Mesothelial cell of epicardium (in vitro differentiated cells): ENCODE results near the gene MAST4. TPM values are rescaled to one million over a fixed set of nuclear protein-coding genes. Genes with fewer than 3 reads are reported as not detected.

ENCODE experiments used
- DNase-seq, 2 experiments: peaks; one replicate each; pipeline ENCODE4 v3.0.0; 2021; ENCODE audit warnings: low spot score in 2 of 2; ENCODE audit not compliant: unreplicated experiment in 2 of 2
- H3K27ac Mint-ChIP-seq: 2 replicates; pipeline ENCODE4 v1.8.0; 2021; ENCODE audit warnings: mixed read lengths
- H3K27me3 Mint-ChIP-seq: 2 replicates; pipeline ENCODE4 v1.8.0; 2021; ENCODE audit warnings: low read depth, mixed read lengths
- H3K36me3 Mint-ChIP-seq: 2 replicates; pipeline ENCODE4 v1.8.0; 2021; ENCODE audit warnings: mixed read lengths
- H3K4me1 Mint-ChIP-seq: 2 replicates; pipeline ENCODE4 v1.8.0; 2021; ENCODE audit warnings: mixed read lengths
- H3K4me3 Mint-ChIP-seq: 2 replicates; pipeline ENCODE4 v1.8.0; 2021; ENCODE audit warnings: mild to moderate bottlenecking, moderate library complexity, mixed read lengths
- H3K9me3 Mint-ChIP-seq: 2 replicates; pipeline ENCODE4 v1.8.0; 2021; ENCODE audit warnings: mixed read lengths
- total RNA-seq: library from RNA; stranded (reverse); gene quantifications from 3 replicates; pipeline ENCODE4 v1.2.1, GENCODE V29; 2021
- TF ChIP-seq, protein P1 (sequence below): fragments of 200-600 bp; sonication (generic); IDR thresholded peaks from one replicate; pipeline ENCODE4 v1.5.0; 2021; ENCODE audit warnings: antibody characterized with exemption; ENCODE audit not compliant: unreplicated experiment

MAST4 gene
- total RNA-seq, 1 donor from 2014 or later, result 29.8 TPM

DNA sequence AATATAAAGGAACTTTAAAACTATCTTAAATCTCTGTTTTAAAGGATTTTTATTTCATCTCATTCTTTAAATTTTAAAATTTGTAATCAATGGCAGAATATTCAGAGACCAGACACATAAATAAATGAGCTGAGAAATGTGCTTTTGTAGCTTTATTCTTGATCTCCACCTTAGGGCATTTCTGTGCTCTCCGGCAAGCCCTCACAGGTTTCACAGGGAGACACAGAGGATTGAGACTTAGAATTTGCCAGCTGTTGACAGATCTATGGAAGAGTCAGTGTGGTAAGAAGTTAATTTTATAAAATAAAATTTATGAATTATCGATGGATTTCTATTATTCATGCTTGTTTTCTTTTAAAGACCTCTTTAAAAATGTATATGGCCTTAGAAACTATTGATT lies 393.6 kb downstream of the MAST4 start:
- no peak overlapping the region for H3K27ac Mint-ChIP-seq
- DNase-seq, result no peak
- no peaks in the 10 kb centered on the region for H3K36me3 Mint-ChIP-seq
- TF ChIP-seq, protein P1, sequence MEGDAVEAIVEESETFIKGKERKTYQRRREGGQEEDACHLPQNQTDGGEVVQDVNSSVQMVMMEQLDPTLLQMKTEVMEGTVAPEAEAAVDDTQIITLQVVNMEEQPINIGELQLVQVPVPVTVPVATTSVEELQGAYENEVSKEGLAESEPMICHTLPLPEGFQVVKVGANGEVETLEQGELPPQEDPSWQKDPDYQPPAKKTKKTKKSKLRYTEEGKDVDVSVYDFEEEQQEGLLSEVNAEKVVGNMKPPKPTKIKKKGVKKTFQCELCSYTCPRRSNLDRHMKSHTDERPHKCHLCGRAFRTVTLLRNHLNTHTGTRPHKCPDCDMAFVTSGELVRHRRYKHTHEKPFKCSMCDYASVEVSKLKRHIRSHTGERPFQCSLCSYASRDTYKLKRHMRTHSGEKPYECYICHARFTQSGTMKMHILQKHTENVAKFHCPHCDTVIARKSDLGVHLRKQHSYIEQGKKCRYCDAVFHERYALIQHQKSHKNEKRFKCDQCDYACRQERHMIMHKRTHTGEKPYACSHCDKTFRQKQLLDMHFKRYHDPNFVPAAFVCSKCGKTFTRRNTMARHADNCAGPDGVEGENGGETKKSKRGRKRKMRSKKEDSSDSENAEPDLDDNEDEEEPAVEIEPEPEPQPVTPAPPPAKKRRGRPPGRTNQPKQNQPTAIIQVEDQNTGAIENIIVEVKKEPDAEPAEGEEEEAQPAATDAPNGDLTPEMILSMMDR, result no peak
- no peaks in the 10 kb centered on the region for H3K9me3 Mint-ChIP-seq
- H3K27me3 Mint-ChIP-seq, result no peaks in the 10 kb centered on the region
- H3K4me3 Mint-ChIP-seq, result no peak overlapping the region
- peaks cover 19% of the 10 kb centered on the region for H3K4me1 Mint-ChIP-seq

DNA sequence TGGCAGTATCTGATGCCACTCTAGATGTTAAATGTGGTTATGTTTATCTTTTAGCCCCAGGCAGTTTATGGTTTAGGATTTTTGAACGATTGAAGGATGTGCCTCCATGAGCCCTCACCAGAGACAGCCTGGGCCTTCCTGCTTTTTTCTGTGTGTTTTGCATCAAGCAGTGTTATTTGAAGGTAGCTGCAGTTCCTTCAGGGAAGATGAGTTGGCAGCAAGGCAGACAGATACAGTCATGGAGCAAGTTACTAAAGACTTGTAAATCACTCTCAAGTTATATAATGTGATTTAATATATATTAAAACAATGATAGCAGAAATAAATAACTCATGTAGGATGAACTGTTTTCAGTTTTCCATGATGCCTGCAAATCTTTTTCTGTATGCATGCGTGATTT lies 395.6 kb downstream of the MAST4 start:
- Mint-ChIP-seq H3K9me3 (no peaks in the 10 kb centered on the region), H3K27me3 (no peaks in the 10 kb centered on the region), H3K4me3 (no peak overlapping the region), H3K4me1 (peaks cover 19% of the 10 kb centered on the region), H3K27ac (no peak overlapping the region), H3K36me3 (no peaks in the 10 kb centered on the region)
- TF ChIP-seq, protein P1, result no peak
- DNase-seq, result no peak

DNA sequence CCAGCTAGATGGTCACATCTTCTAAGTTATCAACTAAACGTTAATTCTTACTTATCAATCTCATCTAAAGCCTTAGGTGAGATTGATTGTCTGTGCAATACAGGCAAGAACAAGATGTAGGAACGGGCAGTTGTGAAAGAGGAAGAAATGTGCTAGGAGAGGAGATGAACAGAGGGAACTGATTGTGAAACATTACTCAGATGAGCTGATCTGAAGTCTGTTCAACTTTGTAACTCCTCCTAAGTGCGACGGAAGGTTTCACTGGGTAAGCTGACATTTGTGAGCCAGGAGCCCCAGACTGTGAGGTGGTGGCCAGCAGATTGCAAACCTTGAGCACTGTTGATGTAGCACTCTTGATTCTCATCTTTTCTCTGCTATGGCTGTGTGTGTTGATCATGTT lies 396.4 kb downstream of the MAST4 start:
- Mint-ChIP-seq H3K36me3 (no peaks in the 10 kb centered on the region), H3K27ac (no peak overlapping the region), H3K4me1 (peaks cover 19% of the 10 kb centered on the region), H3K4me3 (no peak overlapping the region), H3K9me3 (no peaks in the 10 kb centered on the region), H3K27me3 (no peaks in the 10 kb centered on the region)
- TF ChIP-seq, protein P1, result no peak
- DNase-seq, result no peak

- no peaks in the 10 kb centered on the region for H3K36me3 Mint-ChIP-seq
- DNase-seq, result no peak
- H3K4me3 Mint-ChIP-seq, result no peak overlapping the region
- no peaks in the 10 kb centered on the region for H3K27me3 Mint-ChIP-seq
- TF ChIP-seq, protein P1, result no peak
- peaks cover 14% of the 10 kb centered on the region for H3K4me1 Mint-ChIP-seq
- H3K9me3 Mint-ChIP-seq, result no peaks in the 10 kb centered on the region
- no peak overlapping the region for H3K27ac Mint-ChIP-seq
Observed at GRCh38 chr5:66993448-66993847, 397.3 kb downstream of the MAST4 start.

DNA sequence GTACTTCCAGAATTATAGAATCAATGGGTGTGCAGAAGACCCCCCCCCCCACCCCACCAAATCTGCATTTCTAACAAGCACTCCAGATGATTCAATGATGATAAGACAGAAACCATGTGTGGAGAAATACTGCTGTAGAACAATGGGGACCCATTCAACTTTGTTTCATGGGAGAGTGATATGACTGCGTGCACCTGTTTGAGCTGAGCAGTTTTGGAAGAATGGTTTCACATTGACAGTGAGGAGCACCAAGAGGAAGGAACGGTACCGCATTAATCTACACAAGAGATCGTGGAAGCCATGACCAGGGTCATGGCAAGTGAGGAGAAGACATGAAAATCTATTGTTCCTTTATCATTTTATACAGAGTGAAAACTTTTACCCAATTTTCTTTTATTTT lies 397.7 kb downstream of the MAST4 start:
- TF ChIP-seq, protein P1, result no peak
- no peaks in the 10 kb centered on the region for H3K36me3 Mint-ChIP-seq

GRCh38 chr5:66994790-66995189 lies 398.6 kb downstream of the MAST4 start:
- DNase-seq, result no peak
- H3K4me1 Mint-ChIP-seq, result peaks cover 5% of the 10 kb centered on the region
- H3K36me3 Mint-ChIP-seq, result no peaks in the 10 kb centered on the region
- no peak overlapping the region for H3K4me3 Mint-ChIP-seq
- H3K9me3 Mint-ChIP-seq, result peaks cover 6% of the 10 kb centered on the region
- TF ChIP-seq, protein P1, result no peak
- no peak overlapping the region for H3K27ac Mint-ChIP-seq
- H3K27me3 Mint-ChIP-seq, result no peaks in the 10 kb centered on the region

More for the DNA sequence above, 397.7 kb downstream of the MAST4 start:
- no peak for DNase-seq
- Mint-ChIP-seq H3K9me3 (peaks cover 3% of the 10 kb centered on the region), H3K27ac (no peak overlapping the region), H3K4me3 (no peak overlapping the region), H3K4me1 (peaks cover 11% of the 10 kb centered on the region), H3K27me3 (no peaks in the 10 kb centered on the region)
